HG03469 (cell line): ENCODE measurements around the gene KIF16B.
"Not testable (repeated sequence)": the region's sequence is repeated elsewhere in the genome, so short reads cannot be mapped to it uniquely, and the experiment has no call there.

ENCODE experiments used
- ATAC-seq: cut with Tn5 transposase; IDR thresholded peaks from one replicate; pipeline ENCODE4 v1.9.1; 2021; ENCODE audit warnings: mild to moderate bottlenecking, moderate library complexity, moderate number of reproducible peaks; ENCODE audit not compliant: unreplicated experiment

Gene KIF16B

DNA sequence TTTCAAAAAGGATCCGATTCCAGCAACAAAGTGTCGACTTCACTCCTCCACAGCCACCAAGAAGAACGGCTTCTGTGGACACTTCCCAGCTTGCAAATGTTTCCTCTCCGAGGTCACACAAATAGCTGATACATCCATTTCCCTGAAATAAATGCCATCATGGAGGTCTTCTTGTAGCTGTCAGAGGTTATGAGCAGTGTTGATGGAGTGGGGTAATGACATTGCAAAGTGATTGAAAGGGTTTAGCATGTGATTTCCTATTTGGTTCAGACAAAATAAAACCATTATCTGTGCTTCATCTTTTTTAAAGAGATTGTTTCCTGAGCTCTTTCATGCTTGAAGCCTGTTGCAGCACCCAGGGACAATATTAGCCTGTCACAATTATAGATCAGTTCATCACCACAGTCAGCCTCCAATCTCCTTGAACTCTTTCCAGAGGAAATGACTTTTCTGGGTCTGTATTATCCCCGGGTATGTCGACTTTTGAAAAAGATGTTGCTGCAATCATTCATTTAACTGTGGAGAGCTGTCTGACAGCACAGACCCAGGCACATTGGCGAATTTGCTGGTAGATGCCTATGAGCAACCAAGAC is 16.9 kb upstream of the KIF16B start:
- no peak for ATAC-seq

DNA sequence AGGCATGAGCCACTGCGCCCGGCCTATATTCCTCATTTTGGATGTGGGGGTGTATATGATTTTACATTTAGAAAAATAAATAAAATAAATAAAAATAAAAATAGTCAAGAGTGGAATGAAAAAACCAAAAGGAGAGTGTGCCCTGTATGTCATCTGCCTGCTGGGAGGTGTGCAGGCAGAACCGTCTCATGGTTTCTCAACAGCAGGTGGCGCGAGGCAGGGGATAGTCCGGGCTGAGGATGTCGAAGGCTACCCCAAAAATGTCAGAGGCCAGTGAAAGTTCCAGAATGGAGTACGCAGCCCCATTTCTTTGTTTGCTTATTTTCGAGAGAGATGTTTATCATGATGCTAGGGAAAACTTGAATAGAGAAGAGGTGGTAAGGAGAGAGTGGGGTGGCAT is 16.4 kb upstream of the KIF16B start:
- no peak for ATAC-seq

DNA sequence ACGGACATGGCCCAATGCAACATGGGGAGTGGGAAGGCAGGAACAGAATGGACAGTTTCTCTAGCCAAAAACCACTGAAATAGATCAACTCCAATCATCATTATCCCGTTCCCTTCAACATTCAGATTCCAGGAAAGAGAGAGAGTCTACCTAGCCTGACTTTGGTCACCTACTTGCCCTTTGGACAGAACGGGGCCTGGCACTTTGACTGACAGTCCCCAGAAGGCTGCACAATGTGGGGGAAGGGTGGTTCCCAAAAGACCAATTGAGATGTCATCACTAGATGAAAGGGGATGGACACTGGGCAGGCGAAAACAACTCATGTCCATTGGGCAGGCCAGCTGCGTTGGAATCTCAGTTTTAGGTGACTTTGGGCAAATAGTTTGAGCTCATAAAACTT is 15.0 kb upstream of the KIF16B start:
- no peak for ATAC-seq

DNA sequence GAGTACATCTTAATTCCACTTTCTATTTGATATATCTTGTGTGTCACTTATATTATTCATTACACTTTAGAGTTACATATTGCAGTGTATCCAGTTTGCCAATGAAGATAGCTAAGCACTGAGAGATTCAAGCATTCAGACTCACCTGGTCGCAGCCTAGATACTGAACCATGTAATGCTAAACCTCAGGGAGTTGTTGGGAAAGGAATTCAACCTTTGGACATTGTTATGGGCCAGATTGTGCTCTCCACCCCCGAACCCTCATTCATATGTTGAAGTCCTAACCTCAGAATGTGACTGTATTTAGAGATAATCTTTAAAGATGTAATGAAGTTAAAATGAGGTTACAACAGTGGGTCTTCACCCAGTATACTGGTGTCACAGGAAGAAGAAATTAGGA is 13.8 kb upstream of the KIF16B start:
- ATAC-seq: no peak

DNA sequence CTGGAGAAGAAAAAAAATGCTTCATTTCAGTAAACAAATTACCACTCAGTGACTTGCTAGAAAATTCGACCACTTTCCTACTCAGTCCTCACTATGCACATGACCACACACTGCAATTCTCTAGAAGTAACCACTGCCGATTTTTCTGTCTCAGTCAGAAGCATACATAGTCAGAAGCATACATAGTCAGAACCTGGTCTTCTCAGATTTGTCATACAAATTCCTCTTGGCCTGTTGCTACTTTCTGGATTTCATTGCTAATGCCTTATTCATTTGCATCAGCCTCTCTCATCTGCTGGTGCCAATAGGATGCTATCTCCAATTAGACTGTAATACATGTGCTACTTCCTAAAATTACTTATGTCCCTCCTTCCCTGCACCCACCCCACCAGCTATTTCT is 10.2 kb upstream of the KIF16B start:
- no peak for ATAC-seq

DNA sequence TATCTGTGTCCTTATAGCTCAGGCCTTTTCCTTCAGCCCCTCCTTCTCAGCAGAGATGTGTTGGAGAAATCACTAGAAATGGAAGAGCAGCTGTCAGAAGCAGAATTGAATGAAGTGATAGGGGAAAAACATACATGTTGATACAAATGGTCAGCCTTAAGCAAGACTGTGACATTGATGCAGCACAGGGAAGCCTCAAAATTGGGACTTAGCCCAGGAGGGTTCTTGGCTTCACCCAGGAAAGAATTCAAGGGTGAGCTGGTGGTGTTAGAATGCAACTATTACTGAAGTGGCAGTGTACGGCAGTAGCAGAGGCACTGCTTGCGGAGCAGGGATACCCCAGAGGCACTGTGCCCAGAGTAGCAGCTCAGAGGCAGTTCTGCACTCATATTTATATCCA is 8.0 kb upstream of the KIF16B start:
- ATAC-seq: no peak

DNA sequence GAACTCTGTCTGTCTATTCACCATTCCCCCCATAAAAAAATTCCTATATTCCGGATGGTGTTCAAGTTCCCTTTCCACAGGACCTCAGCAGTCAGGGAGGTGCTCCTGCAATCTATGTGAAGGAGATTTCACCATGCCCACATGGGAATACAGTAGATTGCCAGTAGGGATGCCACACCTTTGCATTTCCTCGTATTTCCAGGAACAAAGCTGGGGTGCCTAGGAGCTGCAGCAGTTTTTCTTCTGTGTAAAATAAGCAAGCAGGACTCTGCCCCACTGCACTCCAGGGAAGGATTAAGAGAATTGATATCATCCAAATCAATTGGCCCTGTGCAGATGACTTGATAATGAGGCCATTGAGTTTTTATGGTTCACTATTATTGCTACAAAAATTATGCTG is 7.4 kb upstream of the KIF16B start:
- no peak for ATAC-seq

DNA sequence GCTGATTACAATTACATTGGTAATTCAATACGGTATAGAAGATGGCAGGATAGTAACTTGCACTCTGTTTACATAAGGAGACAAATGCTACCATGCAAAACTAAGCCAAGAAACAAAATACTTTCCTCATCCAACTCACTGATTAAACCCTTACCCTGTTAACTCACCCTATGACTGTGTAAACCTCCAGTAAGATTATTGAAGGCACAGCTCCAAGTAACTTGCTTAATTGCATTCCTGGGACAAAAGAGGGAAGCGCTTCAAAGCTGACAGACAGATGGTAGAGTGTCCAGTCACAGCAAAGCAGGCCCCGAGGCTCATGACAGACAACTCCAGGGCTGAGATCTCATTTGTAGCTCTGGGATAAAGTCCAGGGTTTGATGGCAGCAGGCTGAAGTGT is 6.9 kb upstream of the KIF16B start:
- no peak for ATAC-seq

DNA sequence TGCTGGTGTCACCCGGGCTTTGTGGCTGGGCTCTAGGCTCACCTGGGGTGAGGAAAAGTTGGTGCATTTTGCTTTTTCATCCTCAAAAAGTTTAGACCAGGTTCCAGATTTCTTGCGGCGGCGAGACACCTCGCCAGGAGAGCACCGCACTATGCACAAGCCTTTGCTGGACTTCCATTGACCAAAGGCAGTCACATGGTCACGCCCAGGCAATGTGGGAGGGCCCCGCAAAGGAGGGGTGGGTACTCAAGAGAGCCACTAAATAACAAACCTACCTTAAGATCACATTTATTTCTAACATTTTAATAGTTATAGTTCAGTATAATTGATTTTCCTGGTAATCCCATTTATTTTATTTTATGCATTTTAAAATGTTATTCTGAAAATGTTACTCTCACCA is 3.0 kb upstream of the KIF16B start:
- no peak for ATAC-seq

DNA sequence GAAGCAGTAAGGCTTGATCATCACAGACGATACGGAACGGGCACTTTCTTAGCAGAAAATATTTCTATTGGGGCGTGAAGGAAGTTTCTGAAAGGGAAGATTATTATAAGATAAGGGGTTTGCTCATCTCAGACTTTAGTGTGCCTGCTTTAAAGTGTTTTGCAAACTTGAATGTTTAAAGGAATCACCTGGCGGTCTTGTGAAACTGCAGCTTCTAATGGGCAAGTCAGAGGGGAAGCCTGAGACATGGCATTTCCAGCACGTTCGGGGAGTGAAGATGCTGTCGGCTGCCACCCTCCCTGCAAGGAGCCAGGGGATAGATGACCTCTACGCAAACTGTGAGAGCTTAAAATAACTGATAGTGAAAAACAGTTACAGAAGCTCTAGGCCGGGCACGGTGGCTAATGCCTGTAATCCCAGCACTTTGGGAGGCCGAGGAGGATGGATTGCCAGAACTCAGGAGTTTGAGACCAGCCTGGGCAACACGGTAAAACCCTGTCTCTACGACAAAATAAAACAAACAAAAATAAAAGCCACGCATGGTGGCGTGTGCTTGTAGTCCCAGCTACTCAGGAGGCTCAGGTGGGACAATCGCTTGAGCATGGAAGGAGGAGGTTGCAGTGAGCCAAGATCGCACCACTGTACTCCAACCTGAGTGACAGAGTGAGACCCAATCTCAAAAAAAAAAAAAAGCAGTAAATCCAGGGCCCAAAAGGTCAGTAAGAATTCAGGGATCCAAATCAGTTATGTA is 2.3 kb upstream of the KIF16B start:
- no peak for ATAC-seq

DNA sequence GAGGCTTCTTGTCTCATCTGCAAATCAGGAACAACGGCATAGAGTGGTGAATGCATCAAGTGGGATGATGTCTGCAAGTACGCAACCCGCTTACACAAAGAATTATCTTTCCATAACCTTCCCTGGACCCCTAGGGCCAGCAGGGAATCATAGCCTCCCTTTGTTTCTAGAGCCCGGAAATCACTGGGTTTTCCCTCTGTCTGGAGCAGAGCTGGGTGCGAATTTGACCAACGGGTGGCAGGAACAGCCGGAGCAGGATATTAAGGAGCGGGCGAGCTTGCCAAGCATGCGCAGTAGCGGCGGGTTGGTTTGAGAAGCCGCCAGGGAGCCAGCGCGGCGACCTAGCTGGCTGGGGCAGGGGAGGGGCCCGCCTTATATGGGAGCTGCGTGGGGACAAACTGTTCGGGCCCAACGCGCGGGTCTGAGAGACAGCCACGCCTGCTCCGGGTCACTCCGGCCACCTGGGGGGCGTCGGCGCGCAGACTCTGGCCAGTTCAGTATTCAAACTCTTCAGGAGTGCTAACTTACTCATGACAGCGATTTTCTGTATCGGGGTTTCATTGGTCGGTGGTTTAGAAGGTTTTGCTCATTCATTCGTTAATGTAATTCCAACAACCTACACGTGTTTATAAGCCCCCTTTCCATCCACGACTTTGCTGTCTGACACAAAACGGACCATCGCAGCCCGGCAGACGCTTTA is 1.6 kb upstream of the KIF16B start:
- no peak for ATAC-seq

DNA sequence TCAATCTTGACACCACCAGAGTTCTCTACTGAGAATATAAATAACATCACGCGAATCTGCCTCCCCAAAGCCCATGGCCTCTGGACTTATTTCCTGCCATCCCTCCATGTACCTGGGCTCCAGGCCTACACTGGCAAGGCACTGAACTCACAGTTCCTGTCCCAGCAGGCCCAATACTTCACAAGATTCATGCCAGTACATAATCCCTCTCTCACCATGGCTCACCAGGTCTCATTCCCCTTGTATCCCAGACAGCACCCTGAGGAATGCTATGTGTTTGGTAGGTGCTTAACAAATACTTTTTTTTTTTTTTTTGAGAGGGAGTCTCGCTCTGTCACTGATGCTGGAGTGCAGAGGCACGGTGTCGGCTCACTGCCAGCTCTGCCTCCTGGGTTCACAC is 1.9 kb downstream of the KIF16B start:
- no peak for ATAC-seq

DNA sequence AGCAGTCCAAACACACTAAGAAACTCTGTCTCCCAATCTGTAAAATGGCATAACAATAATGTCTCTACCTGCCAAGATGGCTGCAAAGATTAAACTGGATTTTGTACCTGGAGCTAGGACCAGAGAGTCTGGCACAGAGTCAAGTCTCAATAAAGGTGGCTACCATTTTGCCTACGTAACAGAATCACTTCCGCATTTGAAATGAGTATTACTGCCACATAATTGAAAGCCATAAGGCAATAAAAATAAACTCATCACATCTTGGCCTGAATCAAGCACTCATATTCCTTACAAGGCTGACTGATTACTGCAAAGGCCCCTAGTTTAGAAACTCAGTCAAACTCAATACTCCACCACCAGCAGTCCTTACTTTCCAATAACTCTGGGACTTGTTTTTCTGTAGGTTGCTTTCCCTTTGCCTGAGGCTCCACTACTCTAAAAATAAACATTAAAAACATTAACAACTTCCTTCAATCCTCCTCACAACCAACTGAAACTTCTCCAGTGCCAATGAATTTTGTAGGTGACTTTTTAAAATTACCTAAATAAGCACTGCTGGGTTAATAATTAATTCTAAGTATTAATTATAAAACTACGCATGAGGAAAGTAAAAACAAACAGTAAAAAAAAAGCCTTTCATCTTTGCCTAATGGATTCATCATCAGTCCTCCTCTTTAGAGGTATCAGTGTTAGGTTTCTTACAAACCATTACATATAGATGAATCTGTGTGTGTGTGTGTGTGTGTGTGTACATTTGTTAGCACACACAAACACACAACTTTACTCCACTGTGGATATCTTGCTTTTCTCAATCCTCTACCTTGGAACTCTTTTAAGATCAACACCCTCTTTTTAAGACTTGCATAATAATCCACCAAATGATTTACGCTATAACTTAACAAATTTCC is 3.7 kb downstream of the KIF16B start:
- ATAC-seq: no peak

DNA sequence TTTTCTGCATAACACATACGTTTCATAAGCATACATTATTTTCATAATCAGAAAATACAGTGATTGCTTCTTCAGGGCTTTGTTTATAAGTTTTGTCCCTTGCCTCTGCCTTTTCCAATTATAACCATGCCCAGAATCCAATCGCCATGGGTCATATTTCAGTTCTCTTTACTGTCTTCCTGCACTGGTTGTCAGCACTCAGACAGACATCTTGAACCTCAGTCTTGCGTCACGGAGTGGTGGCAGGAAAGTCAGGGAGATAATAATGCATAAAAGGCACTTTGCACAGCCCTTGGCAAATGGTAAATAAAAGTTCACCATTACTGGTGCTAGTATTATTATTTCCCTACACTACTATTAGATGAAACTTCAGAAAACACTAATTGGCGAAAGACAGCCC is 7.2 kb downstream of the KIF16B start:
- ATAC-seq: no peak

DNA sequence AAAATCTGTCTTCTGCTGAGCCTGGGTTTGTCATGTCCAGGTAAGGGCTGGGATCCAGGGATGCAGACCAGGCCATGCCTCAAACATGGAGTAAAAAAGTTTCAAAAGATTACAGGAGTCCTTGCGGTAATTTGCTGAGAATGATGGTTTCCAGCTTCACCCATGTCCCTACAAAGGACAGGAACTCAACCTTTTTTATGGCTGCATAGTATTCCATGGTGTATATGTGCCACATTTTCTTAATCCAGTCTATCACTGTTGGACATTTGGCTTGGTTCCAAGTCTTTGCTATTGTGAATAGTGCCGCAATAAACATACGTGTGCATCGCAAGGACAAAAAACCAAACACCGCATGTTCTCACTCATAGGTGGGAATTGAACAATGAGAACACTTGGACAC is 9.2 kb downstream of the KIF16B start:
- not testable (repeated sequence) for ATAC-seq

DNA sequence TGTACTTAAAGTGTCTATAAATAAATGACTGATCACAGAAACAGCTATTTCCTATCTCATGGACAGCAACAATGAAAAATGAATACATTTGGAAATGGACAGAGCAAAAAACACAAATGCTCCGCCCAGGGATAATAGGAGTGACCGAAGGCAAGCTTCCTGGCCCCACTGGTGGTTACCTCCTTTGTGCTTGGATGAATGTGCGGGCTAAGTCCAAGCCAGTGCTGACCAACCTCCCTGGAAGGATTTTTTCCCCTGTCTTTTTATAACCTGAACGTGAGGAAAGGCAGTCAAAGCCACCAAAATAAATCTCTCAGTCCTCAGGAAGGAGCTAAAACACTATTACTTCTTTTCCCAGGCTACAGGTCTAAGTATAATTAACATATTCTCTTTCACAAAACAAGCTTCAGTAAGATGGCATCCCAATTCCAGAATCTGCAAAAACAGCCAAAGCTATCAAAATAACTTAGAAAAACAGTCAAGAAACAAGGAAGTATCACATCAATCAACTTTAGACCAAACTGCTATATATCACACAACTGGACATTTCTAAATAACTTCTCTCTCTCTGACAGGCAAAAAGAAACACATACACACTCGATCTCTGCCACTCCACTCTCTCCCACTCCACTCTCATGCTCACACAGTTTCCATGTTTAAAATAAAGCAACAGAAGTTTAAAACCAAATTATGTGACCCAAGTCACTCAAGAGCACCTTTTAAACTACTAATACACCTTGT is 10.0 kb downstream of the KIF16B start:
- no peak for ATAC-seq

DNA sequence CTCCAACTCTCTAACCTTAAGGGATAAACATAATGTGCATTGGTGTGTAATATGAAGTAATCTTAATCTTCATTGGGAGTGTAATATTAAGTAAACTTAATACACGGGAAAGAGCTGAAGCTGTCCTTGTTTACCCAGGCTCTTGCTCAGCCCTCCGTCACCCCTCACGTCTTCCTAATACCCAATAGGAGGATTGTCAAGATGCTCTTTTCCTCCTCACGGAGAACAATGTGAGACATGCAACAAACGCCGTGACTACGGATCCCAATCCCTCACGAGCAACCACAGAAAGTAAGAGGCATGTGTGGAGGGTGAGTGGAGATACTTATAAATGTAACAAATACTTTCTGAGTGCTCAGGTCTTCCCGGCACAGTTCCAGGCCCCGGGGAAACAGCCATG is 11.0 kb downstream of the KIF16B start:
- no peak for ATAC-seq

DNA sequence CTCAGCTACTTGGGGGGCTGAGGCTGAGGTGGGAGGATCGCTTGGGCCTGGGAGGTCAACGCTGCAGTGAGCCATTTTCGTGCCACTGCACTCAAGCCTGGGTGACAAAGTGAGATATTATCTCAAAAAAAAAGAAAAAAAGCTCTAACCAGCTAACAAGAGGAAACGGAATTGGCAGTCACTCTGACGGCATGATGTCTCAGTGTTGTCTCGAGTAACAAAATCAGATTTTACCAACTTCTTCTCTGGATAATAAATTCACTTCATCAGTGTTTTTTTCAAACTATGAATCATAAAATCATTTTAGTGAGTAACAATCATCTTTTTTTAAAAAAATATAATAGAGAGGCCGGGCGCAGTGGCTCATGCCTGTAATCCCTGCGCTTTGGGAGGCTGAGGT is 12.6 kb downstream of the KIF16B start:
- ATAC-seq: no peak

DNA sequence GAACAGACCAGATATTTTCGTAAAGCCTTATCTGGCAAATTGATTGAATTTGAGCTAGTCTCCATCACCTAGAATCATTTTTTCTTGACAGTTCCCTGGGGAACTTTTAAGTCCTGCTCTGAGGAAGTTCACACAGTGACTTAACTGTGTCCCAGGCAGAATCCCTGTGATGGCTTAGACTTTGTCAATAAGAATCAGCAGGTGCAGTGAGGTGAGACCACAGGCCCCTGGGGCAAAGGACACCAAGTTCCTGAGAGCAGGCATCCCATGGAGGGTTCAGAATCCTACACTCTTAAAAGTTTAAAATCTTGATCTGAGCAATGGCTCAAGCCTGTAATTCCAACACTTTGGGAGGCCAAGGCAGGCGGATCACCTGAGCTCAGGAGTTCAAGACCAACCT is 13.0 kb downstream of the KIF16B start:
- no peak for ATAC-seq

DNA sequence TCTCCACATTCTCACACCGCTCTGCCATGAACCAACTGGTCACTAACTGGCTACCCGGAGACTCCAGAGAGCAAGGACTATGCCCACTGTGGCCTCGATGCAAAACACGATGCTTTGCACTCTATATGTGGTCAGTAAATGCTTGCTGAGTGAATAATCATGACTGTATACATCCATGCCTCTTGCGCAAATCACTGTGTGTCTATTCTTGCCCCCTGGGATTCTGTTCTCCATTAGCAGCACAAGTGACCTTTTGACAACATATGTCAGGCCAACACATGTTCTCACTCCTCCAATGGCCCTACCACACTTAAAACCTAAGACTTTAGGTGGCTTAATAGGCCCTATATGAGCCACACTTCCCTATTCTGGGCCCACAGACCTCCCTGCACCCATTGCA is 16.9 kb downstream of the KIF16B start:
- no peak for ATAC-seq

DNA sequence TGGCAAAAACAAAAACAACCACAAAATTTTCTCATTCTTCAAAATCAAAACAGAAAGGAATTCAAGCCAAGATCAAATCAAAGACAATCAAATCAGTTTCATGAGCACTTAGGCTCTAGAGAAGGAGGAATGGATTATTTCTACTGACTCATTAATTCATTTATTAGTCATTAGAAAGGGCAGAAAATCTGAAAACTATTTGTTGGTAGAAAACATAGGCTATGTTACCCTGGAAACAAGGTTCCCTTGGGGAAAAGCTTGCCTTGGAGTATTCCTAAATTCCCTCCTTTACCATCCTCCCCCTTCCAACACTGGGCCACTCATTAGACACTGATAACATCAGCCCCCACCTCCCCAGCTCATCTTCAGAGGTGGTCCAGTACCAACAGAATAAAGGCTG is 17.5 kb downstream of the KIF16B start:
- ATAC-seq: no peak
